C4-2B (cell line): ENCODE data around the gene UBALD2.

Source experiments
- CTCF ChIP-seq: fragments of 450-650 bp; conservative IDR thresholded peaks from 2 replicates; pipeline ENCODE4 v1.5.1; 2017; ENCODE audit warnings: mild to moderate bottlenecking
- ZFX ChIP-seq: fragments of 450-650 bp; IDR thresholded peaks from 2 replicates; pipeline ENCODE4 v1.6.1; 2017

GRCh38 chr17:76318586-76318985 lies 53.4 kb downstream of the UBALD2 start:
- no peak for TF ChIP-seq CTCF
- no peak for TF ChIP-seq ZFX
